ENCODE data around the gene PKN2. TPM values are rescaled to one million over a fixed set of nuclear protein-coding genes. Genes with fewer than 3 reads are reported as not detected.

PKN2 gene
- total and polyA plus RNA-seq, 2 experiments from 2014 or later = 14.6 to 29.4 TPM

DNA sequence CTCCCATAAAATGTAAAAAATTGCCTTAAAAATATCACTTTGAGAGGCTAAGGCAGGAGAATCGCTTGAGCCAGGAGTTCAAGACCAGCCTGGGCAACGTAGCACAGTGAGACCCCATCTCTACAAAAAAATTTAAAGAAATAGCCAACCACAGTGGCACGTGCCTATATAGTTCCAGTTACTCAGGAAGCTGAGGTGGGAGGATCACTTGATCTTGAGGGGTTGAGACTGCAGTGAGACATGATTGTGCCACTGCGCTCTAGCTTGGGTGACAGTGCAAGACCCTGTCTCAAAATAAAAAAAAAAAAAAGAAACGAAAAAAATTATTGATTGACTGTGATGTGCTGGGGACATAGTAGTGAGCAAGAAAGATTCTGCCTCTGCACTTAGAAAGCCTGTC is 38.4 kb downstream of the PKN2 start:
- Histone ChIP-seq H2AFZ (no peak overlapping the region), H3K4me1 (ENCODE audit: insufficient read depth) (no peaks in the 10 kb centered on the region), H3K27me3 (ENCODE audit: insufficient read depth) (no peaks in the 10 kb centered on the region), H3K4me3 (no peak overlapping the region), H3K79me2 (replicated peaks; ENCODE audit: insufficient read depth) (peaks cover 91% of the 10 kb centered on the region), H3K36me3 (ENCODE audit: insufficient read depth) (no peaks in the 10 kb centered on the region), H3K27ac (ENCODE audit: low read depth) (no peak overlapping the region), H3F3A (replicated peaks; ENCODE audit: low read depth) (no peaks in the 10 kb centered on the region), H3K4me2 (no peak overlapping the region), H4K20me1 (replicated peaks; ENCODE audit: insufficient read depth) (peaks cover 20% of the 10 kb centered on the region; the same call in 1 of the 2 replicates), H3K9me2 (ENCODE audit: insufficient read depth) (no peaks in the 10 kb centered on the region)
- Mint-ChIP-seq H3K9me3 (no peaks in the 10 kb centered on the region), H3K27ac (no peak overlapping the region), H3K4me3 (no peak overlapping the region), H3K36me3 (ENCODE audit: low read depth) (no peaks in the 10 kb centered on the region; the same call in 2 of the 3 replicates), H3K4me1 (no peaks in the 10 kb centered on the region), H3K27me3 (ENCODE audit: insufficient read depth, low read depth, poor library complexity) (peaks cover 4% of the 10 kb centered on the region)
- no peak for DNase-seq (ENCODE audit: low spot score)
- no peak for TF ChIP-seq JUNB (IDR thresholded peaks at IDR 0.05; ENCODE audit: unreplicated experiment)
- TF ChIP-seq STAT1 (IDR thresholded peaks at IDR 0.05; ENCODE audit: unreplicated experiment) = no peak
- TF ChIP-seq, protein P1, sequence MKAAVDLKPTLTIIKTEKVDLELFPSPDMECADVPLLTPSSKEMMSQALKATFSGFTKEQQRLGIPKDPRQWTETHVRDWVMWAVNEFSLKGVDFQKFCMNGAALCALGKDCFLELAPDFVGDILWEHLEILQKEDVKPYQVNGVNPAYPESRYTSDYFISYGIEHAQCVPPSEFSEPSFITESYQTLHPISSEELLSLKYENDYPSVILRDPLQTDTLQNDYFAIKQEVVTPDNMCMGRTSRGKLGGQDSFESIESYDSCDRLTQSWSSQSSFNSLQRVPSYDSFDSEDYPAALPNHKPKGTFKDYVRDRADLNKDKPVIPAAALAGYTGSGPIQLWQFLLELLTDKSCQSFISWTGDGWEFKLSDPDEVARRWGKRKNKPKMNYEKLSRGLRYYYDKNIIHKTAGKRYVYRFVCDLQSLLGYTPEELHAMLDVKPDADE (IDR thresholded peaks at IDR 0.05) = no peak
- TF ChIP-seq ZNF331 (CRISPR knock-in tag; IDR thresholded peaks at IDR 0.05; ENCODE audit: low read depth) = no peak
- no peak for TF ChIP-seq CREB1 (CRISPR knock-in tag; IDR thresholded peaks at IDR 0.05; ENCODE audit: low read depth)
- TF ChIP-seq, protein P2, sequence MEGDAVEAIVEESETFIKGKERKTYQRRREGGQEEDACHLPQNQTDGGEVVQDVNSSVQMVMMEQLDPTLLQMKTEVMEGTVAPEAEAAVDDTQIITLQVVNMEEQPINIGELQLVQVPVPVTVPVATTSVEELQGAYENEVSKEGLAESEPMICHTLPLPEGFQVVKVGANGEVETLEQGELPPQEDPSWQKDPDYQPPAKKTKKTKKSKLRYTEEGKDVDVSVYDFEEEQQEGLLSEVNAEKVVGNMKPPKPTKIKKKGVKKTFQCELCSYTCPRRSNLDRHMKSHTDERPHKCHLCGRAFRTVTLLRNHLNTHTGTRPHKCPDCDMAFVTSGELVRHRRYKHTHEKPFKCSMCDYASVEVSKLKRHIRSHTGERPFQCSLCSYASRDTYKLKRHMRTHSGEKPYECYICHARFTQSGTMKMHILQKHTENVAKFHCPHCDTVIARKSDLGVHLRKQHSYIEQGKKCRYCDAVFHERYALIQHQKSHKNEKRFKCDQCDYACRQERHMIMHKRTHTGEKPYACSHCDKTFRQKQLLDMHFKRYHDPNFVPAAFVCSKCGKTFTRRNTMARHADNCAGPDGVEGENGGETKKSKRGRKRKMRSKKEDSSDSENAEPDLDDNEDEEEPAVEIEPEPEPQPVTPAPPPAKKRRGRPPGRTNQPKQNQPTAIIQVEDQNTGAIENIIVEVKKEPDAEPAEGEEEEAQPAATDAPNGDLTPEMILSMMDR (conservative IDR thresholded peaks at IDR 0.05; ENCODE audit: low read depth in 2 of 2) = no peak
- TF ChIP-seq EZH2phosphoT487 (IDR thresholded peaks at IDR 0.05; ENCODE audit: unreplicated experiment) = no peak
- ATAC-seq = no peak

DNA sequence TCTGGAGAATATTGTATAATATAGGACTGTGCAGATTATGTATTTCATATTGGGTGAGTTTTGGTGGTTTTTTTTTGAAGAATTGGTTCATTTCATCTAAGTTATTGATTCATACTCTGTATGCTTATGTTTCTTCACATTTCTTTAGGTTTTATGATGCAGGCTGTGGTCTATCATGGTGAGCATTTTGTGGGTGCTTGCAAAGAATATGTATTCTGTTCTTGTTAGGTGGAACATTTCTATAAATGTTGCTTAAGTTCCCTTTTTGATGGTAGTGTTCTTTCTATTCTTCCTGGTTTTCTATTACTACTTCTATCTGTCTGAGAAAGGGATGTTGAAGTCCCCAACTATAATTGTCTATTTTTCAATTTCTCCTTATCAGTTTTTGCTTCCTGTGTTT is 42.6 kb downstream of the PKN2 start:
- H3K4me2 ChIP-seq = no peak overlapping the region
- Mint-ChIP-seq H3K27ac (no peak overlapping the region), H3K4me1 (peaks cover 14% of the 10 kb centered on the region; the same call in 2 of the 3 replicates), H3K27me3 (ENCODE audit: insufficient read depth, low read depth, poor library complexity) (peaks cover 4% of the 10 kb centered on the region), H3K4me3 (no peak overlapping the region), H3K9me3 (no peaks in the 10 kb centered on the region), H3K36me3 (ENCODE audit: low read depth) (peaks cover 8% of the 10 kb centered on the region; the same call in 2 of the 3 replicates)
- peaks cover 23% of the 10 kb centered on the region; the same call in 1 of the 2 replicates for H4K20me1 ChIP-seq (replicated peaks; ENCODE audit: insufficient read depth)
- H3F3A ChIP-seq (replicated peaks; ENCODE audit: low read depth) = no peaks in the 10 kb centered on the region
- no peak overlapping the region for H3K27ac ChIP-seq (ENCODE audit: low read depth)
- no peaks in the 10 kb centered on the region for H3K9me2 ChIP-seq (ENCODE audit: insufficient read depth)
- H3K36me3 ChIP-seq (ENCODE audit: insufficient read depth) = no peaks in the 10 kb centered on the region
- no peak for DNase-seq (ENCODE audit: low spot score)
- H3K4me1 ChIP-seq (ENCODE audit: insufficient read depth) = no peaks in the 10 kb centered on the region
- no peaks in the 10 kb centered on the region for H3K27me3 ChIP-seq (ENCODE audit: insufficient read depth)
- H2AFZ ChIP-seq = no peak overlapping the region
- no peak for ATAC-seq
- H3K79me2 ChIP-seq (replicated peaks; ENCODE audit: insufficient read depth) = peaks cover 91% of the 10 kb centered on the region
- H3K4me3 ChIP-seq = no peak overlapping the region
- TF ChIP-seq EZH2 (IDR thresholded peaks at IDR 0.05; ENCODE audit: low read depth, unreplicated experiment) (no peak), STAT1 (IDR thresholded peaks at IDR 0.05; ENCODE audit: unreplicated experiment) (no peak), CREB1 (CRISPR knock-in tag; IDR thresholded peaks at IDR 0.05; ENCODE audit: low read depth) (no peak), NANOG (IDR thresholded peaks at IDR 0.05; ENCODE audit: borderline replicate concordance) (no peak), POLR2AphosphoS5 (IDR thresholded peaks at IDR 0.05; ENCODE audit: low read depth) (no peak), ZNF114 (CRISPR knock-in tag; IDR thresholded peaks at IDR 0.05) (no peak)
- TF ChIP-seq, protein P3, sequence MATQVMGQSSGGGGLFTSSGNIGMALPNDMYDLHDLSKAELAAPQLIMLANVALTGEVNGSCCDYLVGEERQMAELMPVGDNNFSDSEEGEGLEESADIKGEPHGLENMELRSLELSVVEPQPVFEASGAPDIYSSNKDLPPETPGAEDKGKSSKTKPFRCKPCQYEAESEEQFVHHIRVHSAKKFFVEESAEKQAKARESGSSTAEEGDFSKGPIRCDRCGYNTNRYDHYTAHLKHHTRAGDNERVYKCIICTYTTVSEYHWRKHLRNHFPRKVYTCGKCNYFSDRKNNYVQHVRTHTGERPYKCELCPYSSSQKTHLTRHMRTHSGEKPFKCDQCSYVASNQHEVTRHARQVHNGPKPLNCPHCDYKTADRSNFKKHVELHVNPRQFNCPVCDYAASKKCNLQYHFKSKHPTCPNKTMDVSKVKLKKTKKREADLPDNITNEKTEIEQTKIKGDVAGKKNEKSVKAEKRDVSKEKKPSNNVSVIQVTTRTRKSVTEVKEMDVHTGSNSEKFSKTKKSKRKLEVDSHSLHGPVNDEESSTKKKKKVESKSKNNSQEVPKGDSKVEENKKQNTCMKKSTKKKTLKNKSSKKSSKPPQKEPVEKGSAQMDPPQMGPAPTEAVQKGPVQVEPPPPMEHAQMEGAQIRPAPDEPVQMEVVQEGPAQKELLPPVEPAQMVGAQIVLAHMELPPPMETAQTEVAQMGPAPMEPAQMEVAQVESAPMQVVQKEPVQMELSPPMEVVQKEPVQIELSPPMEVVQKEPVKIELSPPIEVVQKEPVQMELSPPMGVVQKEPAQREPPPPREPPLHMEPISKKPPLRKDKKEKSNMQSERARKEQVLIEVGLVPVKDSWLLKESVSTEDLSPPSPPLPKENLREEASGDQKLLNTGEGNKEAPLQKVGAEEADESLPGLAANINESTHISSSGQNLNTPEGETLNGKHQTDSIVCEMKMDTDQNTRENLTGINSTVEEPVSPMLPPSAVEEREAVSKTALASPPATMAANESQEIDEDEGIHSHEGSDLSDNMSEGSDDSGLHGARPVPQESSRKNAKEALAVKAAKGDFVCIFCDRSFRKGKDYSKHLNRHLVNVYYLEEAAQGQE (IDR thresholded peaks at IDR 0.05; ENCODE audit: unreplicated experiment) = no peak
- TF ChIP-seq, protein P2 (conservative IDR thresholded peaks at IDR 0.05; ENCODE audit: low read depth in 2 of 2) = no peak

Data from GM23338 (cell line).